Measurements from ENCODE around the gene SLC17A6. TPM values are rescaled to one million over a fixed set of nuclear protein-coding genes. Genes with fewer than 3 reads are reported as not detected.

The SLC17A6 gene
- polyA plus RNA-seq, 1 donor from 2014 or later, result 3.3 TPM

GRCh38 chr11:22426915-22427314 is 88.7 kb downstream of the SLC17A6 start:
- H4K20me1 ChIP-seq (ENCODE audit: insufficient read depth), result no peaks in the 10 kb centered on the region
- no peaks in the 10 kb centered on the region for H3K36me3 ChIP-seq (ENCODE audit: insufficient read depth, low read length)
- H3K27me3 ChIP-seq (ENCODE audit: insufficient read depth, low read depth, low read length), result no peaks in the 10 kb centered on the region
- H3K79me2 ChIP-seq (replicated peaks; ENCODE audit: insufficient read depth, low read length), result no peaks in the 10 kb centered on the region
- no peaks in the 10 kb centered on the region for H3F3A ChIP-seq (ENCODE audit: insufficient read depth, low read length, poor library complexity, severe bottlenecking)
- no peak overlapping the region for H3K4me3 ChIP-seq (ENCODE audit: low read length)
- H3K9me2 ChIP-seq (ENCODE audit: insufficient read depth, low read length), result no peaks in the 10 kb centered on the region
- H3K9ac ChIP-seq (ENCODE audit: low read length), result no peak overlapping the region
- no peak for TF ChIP-seq SMC3 (conservative IDR thresholded peaks at IDR 0.05; ENCODE audit: poor library complexity)
- no peak for TF ChIP-seq CTCF (IDR thresholded peaks at IDR 0.05; ENCODE audit: poor library complexity, severe bottlenecking)
- TF ChIP-seq RAD21 (conservative IDR thresholded peaks at IDR 0.05), result no peak
- TF ChIP-seq EZH2 (IDR thresholded peaks at IDR 0.05; ENCODE audit: borderline replicate concordance, insufficient read depth, low read length, poor library complexity, severe bottlenecking), result no peak
- TF ChIP-seq POLR2AphosphoS5 (IDR thresholded peaks at IDR 0.05), result no peak
- TF ChIP-seq EP300 (conservative IDR thresholded peaks at IDR 0.05; ENCODE audit: poor library complexity, severe bottlenecking), result no peak
- TF ChIP-seq REST (IDR thresholded peaks at IDR 0.05; ENCODE audit: borderline replicate concordance), result no peak
- no peak for TF ChIP-seq MXI1 (conservative IDR thresholded peaks at IDR 0.05; ENCODE audit: poor library complexity, severe bottlenecking)
- no peak for TF ChIP-seq TAF1 (IDR thresholded peaks at IDR 0.05; ENCODE audit: low read depth)
- H3K27ac ChIP-seq (ENCODE audit: low read length), result no peak overlapping the region
- no peak overlapping the region for H3K4me2 ChIP-seq (ENCODE audit: low read length)
- no peaks in the 10 kb centered on the region for H3K9me3 ChIP-seq (ENCODE audit: low read length)
- no peak overlapping the region for H2AFZ ChIP-seq (ENCODE audit: low read depth, low read length)

Other genes starting within 250 kb of the SLC17A6 start
- gene ANO5, start 145.3 kb upstream of the SLC17A6 start, polyA plus RNA-seq, result 2.8 and 3.6 TPM in 2 replicates

All from neural cell (in vitro differentiated cells).